Activated naive CD4-positive, alpha-beta T cell treated with anti-CD3 and anti-CD28 coated beads for 36 hours (primary cell): ENCODE measurements around the gene CYB5R4. TPM values are rescaled to one million over a fixed set of nuclear protein-coding genes. Genes with fewer than 3 reads are reported as not detected.

Experiments
- CTCF ChIA-PET: fragments of 350-600 bp; sonication (Branson Sonifier 250); formaldehyde crosslinking; loops from one replicate; lab custom pipeline; 2021; ENCODE audit warnings: antibody characterized with exemption; lab: Charles Lee
- DNase-seq: peaks from one replicate; pipeline ENCODE4 v3.0.0-alpha.2; 2020
- H3K27ac Mint-ChIP-seq: one replicate; pipeline ENCODE4 v1.8.0; 2021; ENCODE audit warnings: mild to moderate bottlenecking, mixed read lengths
- H3K27me3 Mint-ChIP-seq: one replicate; pipeline ENCODE4 v1.8.0; 2021; ENCODE audit warnings: low read depth, mixed read lengths
- H3K36me3 Mint-ChIP-seq: one replicate; pipeline ENCODE4 v1.8.0; 2021; ENCODE audit warnings: low read depth, mixed read lengths
- H3K4me1 Mint-ChIP-seq: one replicate; pipeline ENCODE4 v1.8.0; 2021; ENCODE audit warnings: low read depth, mixed read lengths
- H3K4me3 Mint-ChIP-seq: one replicate; pipeline ENCODE4 v1.8.0; 2021; ENCODE audit warnings: mild to moderate bottlenecking, moderate library complexity, mixed read lengths
- H3K9me3 Mint-ChIP-seq: one replicate; pipeline ENCODE4 v1.8.0; 2021; ENCODE audit warnings: mixed read lengths
- intact Hi-C: fragments of 100-400 bp; cut with micrococcal nuclease; formaldehyde crosslinking; loops from one replicate; pipeline ENCODE4 v1.15.1; 2023
- total RNA-seq, 2 experiments: library from RNA; stranded (reverse); gene quantifications; one replicate each; pipeline ENCODE4 v1.2.3, GENCODE V29; 2021

The CYB5R4 gene
- total RNA-seq, 2 experiments from 2014 or later, result 23.5 to 24.5 TPM

- H3K27ac Mint-ChIP-seq, result no peak overlapping the region
- H3K36me3 Mint-ChIP-seq, result peaks cover 52% of the 10 kb centered on the region
- intact Hi-C loops, result loop anchor here (10.0 kb wide), 1 partner anchor 1806 kb away; no protein-coding TSS in a partner anchor
These were observed 9.2 kb downstream of the CYB5R4 start for GRCh38 chr6:83868639-83869038.

GRCh38 chr6:83870649-83871048 lies 11.2 kb downstream of the CYB5R4 start:
- peaks cover 41% of the 10 kb centered on the region for H3K36me3 Mint-ChIP-seq
- H3K4me3 Mint-ChIP-seq, result no peak overlapping the region
- intact Hi-C loops, result no loop called here
- no peak overlapping the region for H3K27ac Mint-ChIP-seq
- H3K27me3 Mint-ChIP-seq, result no peaks in the 10 kb centered on the region
- peaks cover 26% of the 10 kb centered on the region for H3K4me1 Mint-ChIP-seq
- DNase-seq, result no peak
- peaks cover 8% of the 10 kb centered on the region for H3K9me3 Mint-ChIP-seq
- CTCF ChIA-PET, result interaction anchor here (1.8 kb wide), 1 partner anchor 11 kb away, joined by 7 read pairs; the partner anchor contains the start of gene CYB5R4

More at GRCh38 chr6:83868639-83869038, 9.2 kb downstream of the CYB5R4 start:
- no peak overlapping the region for H3K4me3 Mint-ChIP-seq
- H3K4me1 Mint-ChIP-seq, result peaks cover 23% of the 10 kb centered on the region
- no peak for DNase-seq
- no peaks in the 10 kb centered on the region for H3K27me3 Mint-ChIP-seq
- peaks cover 8% of the 10 kb centered on the region for H3K9me3 Mint-ChIP-seq
- CTCF ChIA-PET, result interaction anchor here (0.6 kb wide), 1 partner anchor 58 kb away, joined by 4 read pairs; no protein-coding TSS in a partner anchor

DNA sequence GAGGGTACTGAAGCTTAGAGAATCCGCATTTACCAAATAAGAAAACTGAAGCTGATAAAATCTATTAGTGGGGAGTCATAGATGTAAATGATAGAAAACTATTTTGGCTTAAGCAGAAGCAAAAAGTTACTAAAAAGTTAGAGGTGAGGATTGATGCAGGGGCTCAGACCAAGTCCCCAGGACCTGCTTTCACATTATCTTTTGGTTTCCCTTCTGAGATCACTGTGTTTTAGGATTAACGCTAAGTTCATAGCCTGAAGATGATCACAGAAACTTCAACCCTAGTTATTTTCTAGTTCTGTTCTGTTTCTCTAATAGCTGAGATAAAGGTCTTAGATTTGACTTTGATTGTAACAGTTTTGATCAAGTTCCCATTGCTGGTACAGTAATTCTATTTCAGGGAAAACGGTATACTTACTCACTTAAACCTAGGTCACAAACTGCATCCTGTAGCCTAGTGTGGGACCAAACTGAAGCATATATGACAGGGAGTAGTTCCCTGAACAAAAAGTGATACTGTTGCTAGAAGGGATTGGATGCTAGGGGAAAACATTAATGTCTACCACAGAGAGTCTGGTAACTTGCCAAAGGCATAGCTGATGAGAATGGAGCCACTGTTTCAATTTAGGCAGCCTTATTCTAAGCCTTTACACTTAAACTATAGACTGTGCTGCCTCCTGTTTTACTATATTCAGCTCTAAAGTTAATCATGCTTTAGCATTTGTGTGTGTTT lies 13.1 kb downstream of the CYB5R4 start:
- Mint-ChIP-seq H3K36me3 (peaks cover 23% of the 10 kb centered on the region), H3K9me3 (peaks cover under 1% of the 10 kb centered on the region), H3K27ac (no peak overlapping the region), H3K4me3 (no peak overlapping the region), H3K27me3 (no peaks in the 10 kb centered on the region), H3K4me1 (peaks cover 32% of the 10 kb centered on the region)
- DNase-seq, result no peak
- intact Hi-C loops, result loop anchor here (1.0 kb wide), 1 partner anchor 12 kb away; no protein-coding TSS in a partner anchor
- CTCF ChIA-PET, result interaction anchor here (1.0 to 2.3 kb wide), 3 partner anchors 12 to 355 kb away, joined by 3 to 5 read pairs (median 4); partner anchors contain the start of genes CEP162 and CYB5R4

GRCh38 chr6:83873869-83874268 lies 14.4 kb downstream of the CYB5R4 start:
- no peak overlapping the region for H3K27ac Mint-ChIP-seq
- no peak for DNase-seq
- CTCF ChIA-PET, result interaction anchor here (2.3 kb wide), 1 partner anchor 14 kb away, joined by 5 read pairs; the partner anchor contains the start of gene CYB5R4

GRCh38 chr6:83875843-83876242 lies 16.4 kb downstream of the CYB5R4 start:
- no peak overlapping the region for H3K27ac Mint-ChIP-seq
- DNase-seq, result no peak
- H3K4me1 Mint-ChIP-seq, result peaks cover 43% of the 10 kb centered on the region
- peaks cover 8% of the 10 kb centered on the region for H3K36me3 Mint-ChIP-seq
- CTCF ChIA-PET, result no interaction called here
- intact Hi-C loops, result no loop called here
- no peaks in the 10 kb centered on the region for H3K27me3 Mint-ChIP-seq
- no peaks in the 10 kb centered on the region for H3K9me3 Mint-ChIP-seq
- no peak overlapping the region for H3K4me3 Mint-ChIP-seq

More at GRCh38 chr6:83873869-83874268, 14.4 kb downstream of the CYB5R4 start:
- no peak overlapping the region for H3K4me3 Mint-ChIP-seq
- no peaks in the 10 kb centered on the region for H3K9me3 Mint-ChIP-seq
- intact Hi-C loops, result loop anchor here (1.0 kb wide), 1 partner anchor 14 kb away; no protein-coding TSS in a partner anchor
- H3K27me3 Mint-ChIP-seq, result no peaks in the 10 kb centered on the region
- peaks cover 34% of the 10 kb centered on the region for H3K4me1 Mint-ChIP-seq
- peaks cover 12% of the 10 kb centered on the region for H3K36me3 Mint-ChIP-seq

- Mint-ChIP-seq H3K9me3 (no peaks in the 10 kb centered on the region), H3K4me3 (no peak overlapping the region), H3K36me3 (peaks cover 3% of the 10 kb centered on the region), H3K27me3 (no peaks in the 10 kb centered on the region), H3K27ac (no peak overlapping the region), H3K4me1 (peaks cover 29% of the 10 kb centered on the region)
- CTCF ChIA-PET, result interaction anchor here (1.5 kb wide), 1 partner anchor 342 kb away, joined by 4 read pairs; no protein-coding TSS in a partner anchor
- no peak for DNase-seq
- intact Hi-C loops, result no loop called here
These were observed 19.6 kb downstream of the CYB5R4 start for GRCh38 chr6:83878902-83879644.

DNA sequence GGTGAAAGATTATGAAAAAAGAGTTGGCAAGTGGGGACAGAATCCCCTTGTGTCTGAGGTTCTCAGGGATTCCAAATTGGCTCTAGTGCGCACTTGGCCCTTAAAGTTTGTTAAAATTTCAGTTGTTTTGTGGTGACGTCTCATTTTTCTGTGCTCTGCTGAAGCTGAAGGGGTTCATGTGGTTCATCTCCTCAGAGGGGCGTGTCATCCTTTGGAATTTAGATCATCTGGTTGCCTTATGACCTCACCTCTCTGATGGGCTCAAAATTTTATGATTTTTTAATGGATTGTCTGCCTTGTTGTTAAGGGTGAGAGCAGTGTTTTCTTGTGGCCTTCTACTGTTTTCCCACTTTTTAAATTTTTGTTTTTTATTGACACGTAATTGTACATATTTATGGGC lies 20.3 kb downstream of the CYB5R4 start:
- Mint-ChIP-seq H3K9me3 (no peaks in the 10 kb centered on the region), H3K4me1 (peaks cover 31% of the 10 kb centered on the region), H3K27me3 (no peaks in the 10 kb centered on the region), H3K27ac (no peak overlapping the region), H3K4me3 (no peak overlapping the region), H3K36me3 (no peaks in the 10 kb centered on the region)
- DNase-seq, result no peak
- intact Hi-C loops, result no loop called here
- CTCF ChIA-PET, result interaction anchor here (1.5 kb wide), 1 partner anchor 341 kb away, joined by 4 read pairs; no protein-coding TSS in a partner anchor

- CTCF ChIA-PET, result interaction anchor here (0.7 kb wide), 1 partner anchor 551 kb away, joined by 3 read pairs; no protein-coding TSS in a partner anchor
These were observed 23.8 kb downstream of the CYB5R4 start for GRCh38 chr6:83883240-83883639.

DNA sequence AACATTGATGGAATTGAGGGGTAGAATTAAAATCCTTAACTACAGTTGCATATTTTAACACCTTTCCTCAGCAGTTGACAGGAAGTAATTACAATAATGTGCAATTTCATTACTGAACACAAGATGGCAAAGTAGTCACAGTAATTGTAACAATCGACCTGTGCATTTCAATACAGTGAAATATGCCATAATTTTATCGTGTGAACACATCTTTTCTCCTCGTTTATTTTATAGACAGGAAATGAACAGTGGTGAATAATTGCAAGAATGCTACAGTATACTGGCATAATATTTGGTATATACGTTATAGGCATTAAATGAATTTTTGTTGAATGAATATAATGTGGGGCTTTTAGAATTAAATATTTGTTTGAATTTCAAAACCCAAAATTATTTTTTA lies 25.0 kb downstream of the CYB5R4 start:
- intact Hi-C loops, result loop anchor here (1.0 to 2.0 kb wide), 4 partner anchors 336 to 1439 kb away; no protein-coding TSS in a partner anchor
- CTCF ChIA-PET, result interaction anchor here (0.8 to 2.4 kb wide), 3 partner anchors 12 to 343 kb away, joined by 3 to 15 read pairs (median 4); partner anchors contain the start of gene CEP162
- DNase-seq, result no peak
- H3K36me3 Mint-ChIP-seq, result peaks cover 4% of the 10 kb centered on the region
- H3K27ac Mint-ChIP-seq, result no peak overlapping the region
- H3K4me3 Mint-ChIP-seq, result no peak overlapping the region
- H3K9me3 Mint-ChIP-seq, result no peaks in the 10 kb centered on the region
- peaks cover 22% of the 10 kb centered on the region for H3K4me1 Mint-ChIP-seq
- no peaks in the 10 kb centered on the region for H3K27me3 Mint-ChIP-seq

More at GRCh38 chr6:83883240-83883639, 23.8 kb downstream of the CYB5R4 start:
- no peaks in the 10 kb centered on the region for H3K27me3 Mint-ChIP-seq
- H3K9me3 Mint-ChIP-seq, result no peaks in the 10 kb centered on the region
- H3K36me3 Mint-ChIP-seq, result no peaks in the 10 kb centered on the region
- intact Hi-C loops, result no loop called here
- peaks cover 25% of the 10 kb centered on the region for H3K4me1 Mint-ChIP-seq
- no peak for DNase-seq
- no peak overlapping the region for H3K27ac Mint-ChIP-seq
- no peak overlapping the region for H3K4me3 Mint-ChIP-seq

DNA sequence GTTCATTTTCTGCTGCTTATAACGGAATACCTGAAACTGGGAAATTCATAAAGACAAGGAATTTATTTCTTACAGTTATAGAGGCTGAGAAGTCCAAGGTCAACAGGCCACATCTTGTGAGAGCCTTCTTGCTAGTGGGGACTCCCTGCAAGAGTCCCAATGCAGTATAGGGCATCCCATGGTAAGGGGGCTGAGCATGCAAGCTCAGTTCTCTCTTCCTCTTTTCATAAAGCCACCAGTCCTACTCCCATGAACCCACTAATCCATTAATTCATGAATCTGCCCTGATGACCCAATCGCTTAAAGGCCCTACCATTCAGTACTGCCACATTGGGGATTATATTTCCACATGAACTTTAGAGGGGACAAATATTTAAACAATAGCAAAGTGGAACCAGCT lies 26.5 kb downstream of the CYB5R4 start:
- H3K9me3 Mint-ChIP-seq, result no peaks in the 10 kb centered on the region
- H3K27ac Mint-ChIP-seq, result no peak overlapping the region
- H3K4me3 Mint-ChIP-seq, result no peak overlapping the region
- peaks cover 16% of the 10 kb centered on the region for H3K4me1 Mint-ChIP-seq
- no peaks in the 10 kb centered on the region for H3K27me3 Mint-ChIP-seq
- CTCF ChIA-PET, result interaction anchor here (0.6 to 2.4 kb wide), 4 partner anchors 161 to 342 kb away, joined by 3 to 15 read pairs (median 4); partner anchors contain the start of gene CEP162
- no peak for DNase-seq
- intact Hi-C loops, result loop anchor here (2.0 kb wide), 1 partner anchor 889 kb away; no protein-coding TSS in a partner anchor
- peaks cover 9% of the 10 kb centered on the region for H3K36me3 Mint-ChIP-seq

GRCh38 chr6:83889621-83890020 lies 30.1 kb downstream of the CYB5R4 start:
- H3K27me3 Mint-ChIP-seq, result no peaks in the 10 kb centered on the region
- intact Hi-C loops, result no loop called here
- no peak for DNase-seq
- H3K36me3 Mint-ChIP-seq, result peaks cover 13% of the 10 kb centered on the region
- H3K4me3 Mint-ChIP-seq, result no peak overlapping the region
- H3K9me3 Mint-ChIP-seq, result no peaks in the 10 kb centered on the region
- CTCF ChIA-PET, result interaction anchor here (1.0 kb wide), 1 partner anchor 339 kb away, joined by 4 read pairs; the partner anchor contains the start of gene CEP162
- no peak overlapping the region for H3K27ac Mint-ChIP-seq
- H3K4me1 Mint-ChIP-seq, result peaks cover 16% of the 10 kb centered on the region
